Stimulated activated CD4-positive, alpha-beta T cell treated with anti-CD3 and anti-CD28 coated beads, Interleukin-4, amount 100 ng/mL, for 4 hours (primary cell): Measurements from ENCODE around the gene ZFYVE21.
"Not testable (repeated sequence)": the region's sequence is repeated elsewhere in the genome, so short reads cannot be mapped to it uniquely, and the experiment has no call there.

Experiments used
- DNase-seq, 2 experiments: peaks; one replicate each; pipeline ENCODE4 v3.0.0-alpha.2; 2020

ZFYVE21 gene

DNA sequence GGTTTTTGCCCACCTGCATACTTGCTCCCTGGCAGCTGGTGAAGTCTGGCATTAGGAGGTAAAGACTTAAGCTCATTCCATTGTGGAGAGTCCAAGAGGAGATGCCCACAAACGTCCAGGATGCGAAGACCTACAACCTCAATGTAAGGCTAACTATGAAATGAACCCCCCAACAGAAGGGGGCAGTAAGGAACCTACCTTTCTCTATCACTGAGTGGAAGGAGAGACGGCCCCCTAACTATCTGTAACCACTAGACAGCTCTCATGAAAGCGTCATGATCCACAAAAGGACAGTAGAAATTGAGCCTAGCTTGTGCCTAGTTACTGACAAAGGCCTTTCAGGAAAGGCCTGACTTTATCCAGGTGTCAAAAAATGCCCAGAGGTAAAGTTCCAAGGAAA is 55.3 kb downstream of the ZFYVE21 start:
- DNase-seq: no peak

DNA sequence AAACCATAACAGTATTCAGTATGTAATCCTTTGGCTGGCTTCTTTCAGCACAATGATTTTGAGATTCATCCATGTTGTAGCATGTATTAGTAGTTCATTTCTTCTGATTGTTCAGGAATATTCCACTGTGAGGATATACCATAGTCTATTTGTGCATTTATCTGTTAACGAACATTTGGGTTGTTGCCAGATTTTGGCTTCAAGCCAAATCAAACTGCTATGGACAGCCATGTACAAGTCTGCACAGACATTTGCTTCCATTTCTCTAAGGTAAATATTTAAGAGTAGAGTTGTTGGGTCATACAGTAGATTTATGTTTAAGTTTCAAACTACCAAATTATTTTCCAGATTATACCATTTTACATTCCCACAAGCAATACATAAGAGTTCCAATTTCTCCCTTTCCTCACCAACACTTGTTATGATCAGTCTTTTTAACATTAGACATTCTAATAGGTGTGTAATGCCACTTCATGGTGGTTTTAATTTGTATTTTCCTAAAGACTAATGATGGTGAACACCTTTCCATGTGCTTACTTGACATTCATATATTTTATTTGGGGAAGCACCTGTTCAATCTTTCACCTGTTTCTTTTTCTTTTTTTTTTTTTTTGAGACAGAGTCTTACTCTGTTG is 56.6 kb downstream of the ZFYVE21 start:
- no peak for DNase-seq

DNA sequence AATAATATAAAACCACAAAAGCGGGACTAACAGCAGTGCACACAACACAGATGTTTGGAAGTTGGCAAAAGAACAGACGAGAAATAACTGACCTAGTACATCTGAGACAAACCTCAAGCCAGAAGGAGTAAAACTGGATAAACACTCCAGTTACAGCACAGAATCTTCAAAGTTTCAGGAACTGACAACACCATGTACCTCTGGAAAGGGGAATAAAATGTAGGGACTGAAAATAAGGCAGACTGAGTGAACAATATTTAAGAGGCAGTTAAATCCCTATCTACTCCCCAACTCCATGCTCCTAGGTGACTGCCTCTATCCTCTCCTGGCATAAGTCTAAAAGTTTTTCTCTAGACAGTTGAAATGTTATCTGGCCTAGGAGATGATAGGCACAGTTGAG is 57.9 kb downstream of the ZFYVE21 start:
- DNase-seq: no peak

DNA sequence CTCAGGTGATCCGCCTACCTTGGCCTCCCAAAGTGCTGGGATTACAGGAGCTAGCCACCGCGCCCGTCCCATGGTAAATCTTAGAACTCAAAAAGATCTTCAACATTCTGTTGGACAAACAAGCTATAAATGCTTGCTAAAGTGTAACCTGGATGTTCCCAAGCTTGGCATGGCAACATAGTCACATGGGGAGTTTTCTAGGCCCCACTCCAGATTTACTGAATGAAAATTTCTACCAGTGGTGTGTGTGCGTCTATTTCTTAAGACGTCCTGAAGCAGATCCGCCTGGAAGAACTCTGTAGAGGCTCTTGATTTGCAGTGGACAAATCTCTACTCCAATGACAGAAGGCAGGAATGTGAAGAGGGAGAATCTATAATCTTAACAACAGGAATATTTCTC is 59.9 kb downstream of the ZFYVE21 start:
- no peak for DNase-seq

DNA sequence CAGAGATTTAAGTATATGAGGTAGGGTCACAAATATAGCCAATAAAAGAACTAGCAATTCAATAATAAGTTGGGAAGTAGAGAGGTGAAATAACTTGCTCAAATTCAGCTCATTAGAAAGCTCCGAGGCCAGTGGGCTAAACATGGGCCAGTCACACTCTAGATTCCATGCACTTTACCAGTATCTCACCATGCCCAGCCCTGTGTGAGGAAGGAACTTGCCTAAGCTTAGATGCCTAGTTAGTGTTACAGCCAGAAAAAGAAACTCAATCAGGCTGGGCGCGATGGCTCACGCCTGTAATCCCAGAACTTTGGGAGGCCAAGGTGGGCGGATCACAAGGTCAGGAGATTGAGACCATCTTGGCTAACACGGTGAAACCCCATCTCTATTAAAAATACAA is 60.7 kb downstream of the ZFYVE21 start:
- DNase-seq: not testable (repeated sequence)

DNA sequence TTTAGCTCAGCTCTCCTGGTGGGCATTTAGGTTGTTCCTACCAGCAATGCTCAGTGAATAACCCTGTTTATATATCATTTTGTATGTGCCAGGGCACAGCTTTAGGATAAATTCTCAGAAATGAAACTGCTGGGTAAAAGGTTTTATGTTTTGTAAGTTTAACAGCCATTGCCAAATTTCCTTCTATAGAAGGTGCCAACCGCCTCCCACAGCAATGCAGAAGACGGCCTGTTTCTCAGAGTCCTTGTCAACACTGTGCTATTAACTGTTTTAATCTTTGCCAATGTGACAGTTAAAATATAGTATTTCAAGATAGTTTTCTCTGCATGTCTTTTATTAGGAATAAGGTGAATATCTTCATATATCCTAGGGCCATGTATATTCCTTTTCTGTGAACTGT is 66.8 kb downstream of the ZFYVE21 start:
- no peak for DNase-seq
